NCI-H82 (cell line): ENCODE data around the gene COL9A1.

Experiments
- DNase-seq: peaks from one replicate; lab custom pipeline; 2025; lab: John Stamatoyannopoulos, UW

Gene COL9A1

GRCh38 chr6:70171236-70171635 lies 131.6 kb downstream of the COL9A1 start:
- no peak for DNase-seq

GRCh38 chr6:70168681-70169377 lies 134.1 kb downstream of the COL9A1 start:
- no peak for DNase-seq
